Osteoblast (primary cell): ENCODE measurements around the gene MUC6. TPM values are rescaled to one million over a fixed set of nuclear protein-coding genes. Genes with fewer than 3 reads are reported as not detected.
A peak's percentile ranks its signal among the peaks of the same experiment; 100 is the strongest.

Experiments
- DNase-seq: peaks from one replicate; pipeline ENCODE4 v3.0.0; 2011; ENCODE audit warnings: low spot score, mixed read lengths; ENCODE audit not compliant: insufficient read length; ENCODE audit errors: missing footprints
- H2AFZ ChIP-seq: 2 replicates; pipeline ENCODE4 v1.6.0; 2011; ENCODE audit warnings: mild to moderate bottlenecking, low read length
- H3K27ac ChIP-seq: 2 replicates; pipeline ENCODE4 v1.5.1; 2011; ENCODE audit warnings: mild to moderate bottlenecking, low read depth, low read length, moderate library complexity
- H3K27me3 ChIP-seq: 2 replicates; pipeline ENCODE4 v1.6.0; 2012; ENCODE audit warnings: mild to moderate bottlenecking, control low read depth, inconsistent platforms, low read length, moderate library complexity; ENCODE audit not compliant: insufficient read depth
- H3K36me3 ChIP-seq: 2 replicates; pipeline ENCODE4 v1.5.1; 2011; ENCODE audit warnings: mild to moderate bottlenecking, low read length, control low read depth, moderate library complexity; ENCODE audit not compliant: insufficient read depth
- H3K4me1 ChIP-seq: 2 replicates; pipeline ENCODE4 v1.5.1; 2011; ENCODE audit warnings: mild to moderate bottlenecking, low read length, control low read depth, moderate library complexity; ENCODE audit not compliant: insufficient read depth
- H3K4me2 ChIP-seq: 2 replicates; pipeline ENCODE4 v1.6.0; 2011; ENCODE audit warnings: mild to moderate bottlenecking, low read length; ENCODE audit not compliant: insufficient read depth
- H3K4me3 ChIP-seq: fragments of 200-600 bp; sonication (generic); 3 replicates; pipeline ENCODE4 v1.5.1; 2012; ENCODE audit warnings: mild to moderate bottlenecking, low read length, inconsistent platforms; ENCODE audit not compliant: insufficient read depth
- H3K79me2 ChIP-seq: 2 replicates; pipeline ENCODE4 v1.6.0; 2012; ENCODE audit warnings: mild to moderate bottlenecking, low read length, control low read depth, inconsistent platforms; ENCODE audit not compliant: insufficient read depth
- H3K9me3 ChIP-seq: 2 replicates; pipeline ENCODE4 v1.5.1; 2011; ENCODE audit warnings: low read depth, low read length, control low read depth
- H4K20me1 ChIP-seq: 2 replicates; pipeline ENCODE4 v1.6.0; 2012; ENCODE audit warnings: mild to moderate bottlenecking, low read length, control low read depth; ENCODE audit not compliant: insufficient read depth
- total RNA-seq: library from RNA; depleted of rRNA; stranded (reverse); fragments of >200 nt; gene quantifications from 2 replicates; pipeline ENCODE4 v1.2.3, GENCODE V29; 2012
- TF ChIP-seq, protein P1 (sequence below): IDR thresholded peaks from 2 replicates; pipeline ENCODE4 v1.5.1; 2011; ENCODE audit warnings: mild to moderate bottlenecking, low read depth, low read length, moderate library complexity; ENCODE audit errors: extremely low read depth

MUC6 gene, protein sequence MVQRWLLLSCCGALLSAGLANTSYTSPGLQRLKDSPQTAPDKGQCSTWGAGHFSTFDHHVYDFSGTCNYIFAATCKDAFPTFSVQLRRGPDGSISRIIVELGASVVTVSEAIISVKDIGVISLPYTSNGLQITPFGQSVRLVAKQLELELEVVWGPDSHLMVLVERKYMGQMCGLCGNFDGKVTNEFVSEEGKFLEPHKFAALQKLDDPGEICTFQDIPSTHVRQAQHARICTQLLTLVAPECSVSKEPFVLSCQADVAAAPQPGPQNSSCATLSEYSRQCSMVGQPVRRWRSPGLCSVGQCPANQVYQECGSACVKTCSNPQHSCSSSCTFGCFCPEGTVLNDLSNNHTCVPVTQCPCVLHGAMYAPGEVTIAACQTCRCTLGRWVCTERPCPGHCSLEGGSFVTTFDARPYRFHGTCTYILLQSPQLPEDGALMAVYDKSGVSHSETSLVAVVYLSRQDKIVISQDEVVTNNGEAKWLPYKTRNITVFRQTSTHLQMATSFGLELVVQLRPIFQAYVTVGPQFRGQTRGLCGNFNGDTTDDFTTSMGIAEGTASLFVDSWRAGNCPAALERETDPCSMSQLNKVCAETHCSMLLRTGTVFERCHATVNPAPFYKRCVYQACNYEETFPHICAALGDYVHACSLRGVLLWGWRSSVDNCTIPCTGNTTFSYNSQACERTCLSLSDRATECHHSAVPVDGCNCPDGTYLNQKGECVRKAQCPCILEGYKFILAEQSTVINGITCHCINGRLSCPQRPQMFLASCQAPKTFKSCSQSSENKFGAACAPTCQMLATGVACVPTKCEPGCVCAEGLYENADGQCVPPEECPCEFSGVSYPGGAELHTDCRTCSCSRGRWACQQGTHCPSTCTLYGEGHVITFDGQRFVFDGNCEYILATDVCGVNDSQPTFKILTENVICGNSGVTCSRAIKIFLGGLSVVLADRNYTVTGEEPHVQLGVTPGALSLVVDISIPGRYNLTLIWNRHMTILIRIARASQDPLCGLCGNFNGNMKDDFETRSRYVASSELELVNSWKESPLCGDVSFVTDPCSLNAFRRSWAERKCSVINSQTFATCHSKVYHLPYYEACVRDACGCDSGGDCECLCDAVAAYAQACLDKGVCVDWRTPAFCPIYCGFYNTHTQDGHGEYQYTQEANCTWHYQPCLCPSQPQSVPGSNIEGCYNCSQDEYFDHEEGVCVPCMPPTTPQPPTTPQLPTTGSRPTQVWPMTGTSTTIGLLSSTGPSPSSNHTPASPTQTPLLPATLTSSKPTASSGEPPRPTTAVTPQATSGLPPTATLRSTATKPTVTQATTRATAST (N-terminal part only)
- total RNA-seq, result not detected in 2 replicates

DNA sequence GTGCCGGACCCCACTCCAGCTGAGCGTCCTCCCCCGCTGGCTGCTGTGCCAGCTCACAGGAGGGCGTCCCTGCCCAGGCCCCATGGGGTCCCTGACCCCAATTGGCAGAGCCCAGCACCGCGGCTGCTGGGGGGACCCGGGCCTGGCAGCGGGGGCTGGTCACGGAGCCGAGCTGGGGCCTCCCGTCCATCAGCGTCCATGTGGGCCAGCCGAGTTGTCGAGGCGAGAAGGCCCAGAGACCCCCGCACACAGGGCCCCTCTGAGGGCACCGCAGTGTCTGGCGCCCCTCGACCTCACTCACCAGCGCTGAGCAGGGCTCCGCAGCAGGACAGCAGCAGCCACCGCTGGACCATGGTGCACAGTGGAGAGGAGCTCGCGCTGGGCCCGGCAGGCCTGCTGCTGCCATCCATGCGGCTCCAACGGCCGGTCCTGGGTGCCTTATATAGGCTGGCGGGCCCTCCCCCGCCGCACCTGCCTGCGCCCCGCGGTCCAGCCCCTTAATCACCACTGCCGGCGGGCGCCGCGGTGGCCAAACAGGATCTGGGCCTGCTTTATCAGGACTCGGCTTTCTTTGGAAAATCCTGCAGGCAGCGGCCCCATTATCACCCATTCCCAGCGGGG, at the start of gene MUC6:
Gene MUC6 (minus strand): TSS at position 416 of the 621 bp plus-strand sequence. CDS start 63 bp downstream, at position 353.
- TF ChIP-seq, protein P1, sequence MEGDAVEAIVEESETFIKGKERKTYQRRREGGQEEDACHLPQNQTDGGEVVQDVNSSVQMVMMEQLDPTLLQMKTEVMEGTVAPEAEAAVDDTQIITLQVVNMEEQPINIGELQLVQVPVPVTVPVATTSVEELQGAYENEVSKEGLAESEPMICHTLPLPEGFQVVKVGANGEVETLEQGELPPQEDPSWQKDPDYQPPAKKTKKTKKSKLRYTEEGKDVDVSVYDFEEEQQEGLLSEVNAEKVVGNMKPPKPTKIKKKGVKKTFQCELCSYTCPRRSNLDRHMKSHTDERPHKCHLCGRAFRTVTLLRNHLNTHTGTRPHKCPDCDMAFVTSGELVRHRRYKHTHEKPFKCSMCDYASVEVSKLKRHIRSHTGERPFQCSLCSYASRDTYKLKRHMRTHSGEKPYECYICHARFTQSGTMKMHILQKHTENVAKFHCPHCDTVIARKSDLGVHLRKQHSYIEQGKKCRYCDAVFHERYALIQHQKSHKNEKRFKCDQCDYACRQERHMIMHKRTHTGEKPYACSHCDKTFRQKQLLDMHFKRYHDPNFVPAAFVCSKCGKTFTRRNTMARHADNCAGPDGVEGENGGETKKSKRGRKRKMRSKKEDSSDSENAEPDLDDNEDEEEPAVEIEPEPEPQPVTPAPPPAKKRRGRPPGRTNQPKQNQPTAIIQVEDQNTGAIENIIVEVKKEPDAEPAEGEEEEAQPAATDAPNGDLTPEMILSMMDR, result no peak
- Histone ChIP-seq H3K4me2 (no peak within 1 kb of the TSS), H3K27ac (no peak within 1 kb of the TSS), H3K9me3 (no peaks in the 10 kb centered on the region), H4K20me1 (no peaks in the 10 kb centered on the region), H3K36me3 (no peaks in the 10 kb centered on the region), H3K4me1 (peaks cover 2% of the 10 kb centered on the region), H3K27me3 (no peaks in the 10 kb centered on the region), H3K79me2 (no peaks in the 10 kb centered on the region), H3K4me3 (no peak within 1 kb of the TSS), H2AFZ (no peak within 1 kb of the TSS)
- no peak for DNase-seq

DNA sequence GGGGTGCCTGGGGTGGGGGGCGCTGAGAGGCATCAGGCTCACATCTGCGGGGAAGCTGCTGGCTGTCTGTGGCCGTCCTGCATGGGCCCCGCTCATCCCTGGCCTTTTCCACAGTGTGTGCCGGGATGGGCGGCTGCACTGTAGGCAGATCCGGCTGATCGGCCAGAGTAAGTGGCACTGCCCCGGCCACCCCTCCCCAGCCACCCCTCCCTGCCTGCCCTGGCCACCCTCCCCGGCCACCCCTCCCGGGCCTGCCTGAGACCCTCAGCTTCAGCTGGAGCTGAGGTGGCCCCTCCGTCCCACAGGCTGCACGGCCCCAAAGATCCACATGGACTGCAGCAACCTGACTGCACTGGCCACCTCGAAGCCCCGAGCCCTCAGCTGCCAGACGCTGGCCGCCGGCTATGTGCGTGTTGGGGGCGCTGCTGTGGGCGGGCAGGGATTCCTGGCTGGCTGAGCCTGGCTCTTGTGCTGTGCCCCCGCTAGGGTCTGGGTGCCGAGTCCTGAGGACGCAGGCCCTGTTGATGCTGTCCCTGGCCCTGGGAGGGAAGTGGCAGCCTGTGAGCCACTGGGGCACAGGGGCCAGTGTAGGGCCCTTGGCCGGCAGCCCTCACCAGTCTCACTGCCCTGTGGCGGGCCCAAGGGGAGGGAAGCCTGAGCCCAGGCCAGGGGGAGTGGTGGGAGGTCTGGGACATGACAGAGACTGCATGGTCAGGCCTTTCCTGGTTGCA, 49.1 kb upstream of the MUC6 start:
- TF ChIP-seq, protein P1, result no peak
- no peak overlapping the region for H3K27ac ChIP-seq
- H2AFZ ChIP-seq, result no peak overlapping the region
- H3K27me3 ChIP-seq, result no peaks in the 10 kb centered on the region
- no peaks in the 10 kb centered on the region for H4K20me1 ChIP-seq
- no peak overlapping the region for H3K4me3 ChIP-seq
- H3K4me1 ChIP-seq, result no peaks in the 10 kb centered on the region
- peak; percentile 85 for DNase-seq
- no peak overlapping the region for H3K4me2 ChIP-seq
- H3K9me3 ChIP-seq, result no peaks in the 10 kb centered on the region
- H3K36me3 ChIP-seq, result no peaks in the 10 kb centered on the region
- no peaks in the 10 kb centered on the region for H3K79me2 ChIP-seq

DNA sequence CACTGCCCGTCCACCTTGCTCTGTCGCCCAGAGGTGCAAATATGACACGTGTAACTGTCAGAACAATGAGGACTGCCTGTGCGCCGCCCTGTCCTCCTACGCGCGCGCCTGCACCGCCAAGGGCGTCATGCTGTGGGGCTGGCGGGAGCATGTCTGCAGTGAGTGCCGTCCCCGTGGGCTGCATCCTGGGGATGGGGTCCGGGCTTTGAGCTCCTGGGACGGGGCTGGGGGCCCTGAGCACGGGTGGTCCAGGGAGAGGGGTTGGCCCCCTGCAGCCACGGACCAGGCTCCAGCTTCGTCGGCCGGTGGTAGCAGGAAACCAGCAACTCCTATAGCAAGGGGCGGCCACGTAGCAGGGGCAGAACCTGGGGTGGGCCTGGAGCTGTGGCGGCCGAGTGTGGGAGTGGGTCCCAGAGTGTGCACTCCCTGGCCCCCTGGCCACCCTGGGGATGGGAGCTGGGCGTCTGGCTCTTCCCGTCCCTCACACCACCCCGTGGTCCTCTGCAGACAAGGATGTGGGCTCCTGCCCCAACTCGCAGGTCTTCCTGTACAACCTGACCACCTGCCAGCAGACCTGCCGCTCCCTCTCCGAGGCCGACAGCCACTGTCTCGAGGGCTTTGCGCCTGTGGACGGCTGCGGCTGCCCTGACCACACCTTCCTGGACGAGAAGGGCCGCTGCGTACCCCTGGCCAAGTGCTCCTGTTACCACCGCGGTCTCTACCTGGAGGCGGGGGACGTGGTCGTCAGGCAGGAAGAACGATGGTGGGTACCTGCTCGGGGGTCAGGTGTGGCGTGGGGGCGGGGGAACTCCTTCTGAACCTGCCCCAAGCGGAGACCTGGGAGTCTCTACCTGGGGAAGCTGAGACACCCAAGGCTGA, 48.3 kb upstream of the MUC6 start:
- Histone ChIP-seq H3K4me3 (no peak overlapping the region), H3K4me2 (no peak overlapping the region), H2AFZ (no peak overlapping the region), H3K4me1 (no peaks in the 10 kb centered on the region), H3K27ac (no peak overlapping the region), H3K27me3 (no peaks in the 10 kb centered on the region), H3K9me3 (no peaks in the 10 kb centered on the region), H4K20me1 (no peaks in the 10 kb centered on the region), H3K79me2 (no peaks in the 10 kb centered on the region), H3K36me3 (no peaks in the 10 kb centered on the region)
- peak; percentile 86 for DNase-seq
- TF ChIP-seq, protein P1, result no peak
